ENCODE results near the gene STX19. TPM values are rescaled to one million over a fixed set of nuclear protein-coding genes. Genes with fewer than 3 reads are reported as not detected.
A peak's percentile ranks its signal among the peaks of the same experiment; 100 is the strongest.

STX19 gene, protein sequence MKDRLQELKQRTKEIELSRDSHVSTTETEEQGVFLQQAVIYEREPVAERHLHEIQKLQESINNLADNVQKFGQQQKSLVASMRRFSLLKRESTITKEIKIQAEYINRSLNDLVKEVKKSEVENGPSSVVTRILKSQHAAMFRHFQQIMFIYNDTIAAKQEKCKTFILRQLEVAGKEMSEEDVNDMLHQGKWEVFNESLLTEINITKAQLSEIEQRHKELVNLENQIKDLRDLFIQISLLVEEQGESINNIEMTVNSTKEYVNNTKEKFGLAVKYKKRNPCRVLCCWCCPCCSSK
- under 1 TPM in 1 of 9 donors, not detected in 8; 0.25 TPM for total RNA-seq
- not detected for polyA plus RNA-seq
- long read RNA-seq, donor 1 = 0 reads
- long read RNA-seq, donor 2 = 0 reads
- long read RNA-seq, donor 3 = 0 reads

DNA sequence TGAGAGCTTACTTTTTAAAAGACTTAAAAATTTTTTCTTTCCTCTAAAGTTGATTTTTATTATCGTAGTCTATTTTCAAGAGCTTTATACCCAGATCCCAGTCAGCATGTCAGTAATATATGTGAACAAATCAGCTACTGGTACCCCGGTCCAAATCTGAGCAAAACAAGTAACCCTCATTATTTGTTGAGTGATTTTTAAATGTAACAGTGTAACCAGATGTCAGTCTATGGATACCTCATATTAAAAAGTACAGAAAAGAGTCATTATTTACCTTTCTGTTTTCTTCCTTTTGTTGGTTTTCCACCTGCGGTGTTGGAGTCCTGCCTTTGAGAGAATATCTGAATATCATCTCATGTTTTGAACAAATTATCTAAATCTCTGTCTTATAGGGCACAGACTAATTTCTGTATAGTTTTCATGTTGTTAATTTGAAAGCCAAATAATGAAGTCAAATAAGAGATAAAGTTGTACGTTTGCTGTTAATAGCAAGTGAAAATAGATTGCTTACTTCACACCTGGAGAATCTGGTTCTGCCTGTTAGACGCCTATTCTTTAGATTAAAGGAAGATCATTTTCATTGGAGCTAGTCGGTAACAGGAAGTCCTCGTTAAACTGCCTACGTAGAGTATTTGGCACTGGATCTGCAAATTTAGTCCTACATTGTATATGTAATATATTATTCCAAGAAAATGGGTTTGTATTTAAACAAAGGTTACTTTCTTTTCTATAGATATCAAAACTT is at the start of gene STX19:
Gene STX19 (minus strand): TSS at position 505 of the 745 bp plus-strand sequence. CDS start 13,328 bp downstream, outside the sequence.
- no peaks in the 10 kb centered on the region for H3K9me3 ChIP-seq
- peak within 1 kb of the TSS in 6 of 12 donors; percentile 13 to 40 (median 24) for H3K4me3 ChIP-seq
- ATAC-seq (no peak), DNase-seq (no peak)
- WGBS, 4 donors = 44 to 52% (median 49%) methylated on average over 8 of the region's 8 CpGs
- intact Hi-C loops (cut with DNase I) = loop anchor here in 1 of 10 donors (5.0 kb wide), 1 partner anchor 34 kb away; the partner anchor contains the start of genes DHFR2 and NSUN3
- no peak within 1 kb of the TSS for H3K27ac ChIP-seq
- no peaks in the 10 kb centered on the region for H3K27me3 ChIP-seq
- no peaks in the 10 kb centered on the region for H3K36me3 ChIP-seq
- peaks cover 0 to 14% (median 0%) of the 10 kb centered on the region in 12 donors for H3K4me1 ChIP-seq
- TF ChIP-seq CTCF (IDR thresholded peaks at IDR 0.05) = no peak
- TF ChIP-seq POLR2A (IDR thresholded peaks at IDR 0.05) = no peak

DNA sequence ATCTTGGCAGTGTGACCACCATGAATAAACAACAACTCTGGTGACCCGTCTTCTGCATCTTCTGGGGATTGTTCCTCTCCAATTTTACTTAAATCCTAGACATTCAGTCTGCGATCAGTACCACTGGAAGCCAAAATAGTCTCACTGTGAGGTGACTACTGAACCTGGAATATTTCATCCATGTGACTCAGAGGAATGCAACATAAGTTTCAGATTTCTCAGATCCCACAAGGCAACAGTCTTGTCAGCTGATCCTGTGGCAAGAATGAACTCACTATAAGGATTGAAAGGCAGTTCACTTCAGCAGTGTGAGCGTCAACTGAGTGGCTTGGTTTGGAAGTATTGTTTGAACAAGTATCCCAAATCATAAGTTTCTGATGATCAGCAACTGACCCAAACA is 47.7 kb upstream of the STX19 start:
- WGBS, 4 donors = 94 to 100% (median 97%) methylated on average over 3 of the region's 3 CpGs
- H3K27ac ChIP-seq = no peak overlapping the region
- DNase-seq (no peak), ATAC-seq (no peak)
- peaks cover 0 to 29% (median 17%) of the 10 kb centered on the region in 9 donors for H3K36me3 ChIP-seq
- H3K9me3 ChIP-seq = peaks cover 0 to 5% (median 0%) of the 10 kb centered on the region in 12 donors
- H3K27me3 ChIP-seq = no peaks in the 10 kb centered on the region
- peaks cover 0 to 7% (median 0%) of the 10 kb centered on the region in 12 donors for H3K4me1 ChIP-seq
- intact Hi-C loops (cut with DNase I) = no loop called here
- no peak overlapping the region for H3K4me3 ChIP-seq
- no peak for TF ChIP-seq CTCF (IDR thresholded peaks at IDR 0.05)
- no peak for TF ChIP-seq POLR2A (IDR thresholded peaks at IDR 0.05)

- ATAC-seq (no peak), DNase-seq (no peak)
- 87 to 95% (median 93%) methylated on average over 4 of the region's 4 CpGs for WGBS, 4 donors
- Histone ChIP-seq H3K27ac (no peak overlapping the region), H3K9me3 (peaks cover 0 to 10% (median 0%) of the 10 kb centered on the region in 12 donors), H3K27me3 (no peaks in the 10 kb centered on the region), H3K4me1 (peaks cover 0 to 9% (median 0%) of the 10 kb centered on the region in 12 donors), H3K36me3 (peaks cover 0 to 42% (median 16%) of the 10 kb centered on the region in 9 donors), H3K4me3 (no peak overlapping the region)
- intact Hi-C loops (cut with DNase I) = loop anchor here in 1 of 10 donors (2.0 kb wide), 1 partner anchor 67 kb away; no protein-coding TSS in a partner anchor
- TF ChIP-seq POLR2A (IDR thresholded peaks at IDR 0.05) = no peak
- no peak for TF ChIP-seq CTCF (IDR thresholded peaks at IDR 0.05)
Measured at GRCh38 chr3:94071713-94072284, 43.4 kb upstream of the STX19 start.

All from heart left ventricle (tissue), 16 donors.